GM12878 (cell line): ENCODE data around the gene CD2.
A peak's percentile ranks its signal among the peaks of the same experiment; 100 is the strongest.

Source experiments
- CEBPB ChIP-seq, 2 experiments: fragments of 150-350 bp in 1 of 2; IDR thresholded peaks; 2 replicates each; pipeline ENCODE4 v1.6.1; 2012 to 2014; ENCODE audit warnings: low read depth in 2 of 2, low read length in 2 of 2, borderline replicate concordance in 1 of 2, inconsistent platforms in 1 of 2
- CREM ChIP-seq: IDR thresholded peaks from 2 replicates; pipeline ENCODE4 v1.6.1; 2014; ENCODE audit warnings: antibody characterized with exemption, low read depth
- EZH2 ChIP-seq: IDR thresholded peaks from 2 replicates; pipeline ENCODE4 v1.6.1; 2012; ENCODE audit warnings: low read depth, mild to moderate bottlenecking, control low read depth, inconsistent platforms, low read length, borderline replicate concordance; ENCODE audit not compliant: control insufficient read depth
- POLR2A ChIP-seq: IDR thresholded peaks from 2 replicates; pipeline ENCODE4 v1.6.1; 2011; ENCODE audit warnings: low read depth, mild to moderate bottlenecking, low read length
- USF2 ChIP-seq: IDR thresholded peaks from 2 replicates; pipeline ENCODE4 v1.6.1; 2011; ENCODE audit warnings: low read depth, low read length, improper control_type of control experiment, borderline replicate concordance
- TF ChIP-seq, protein P1 (sequence below), 3 experiments: IDR thresholded peaks in 2 of 3; conservative IDR thresholded peaks in 1 of 3; 2 replicates each; pipeline ENCODE4 v1.5.1; 2011; ENCODE audit warnings: low read depth in 3 of 3, low read length in 3 of 3, mild to moderate bottlenecking in 3 of 3, control low read depth in 2 of 3, moderate library complexity in 2 of 3, inconsistent platforms in 1 of 3, mixed read lengths in 1 of 3; ENCODE audit not compliant: control insufficient read depth in 2 of 3, insufficient read depth in 1 of 3; ENCODE audit errors: extremely low read depth in 1 of 3

DNA sequence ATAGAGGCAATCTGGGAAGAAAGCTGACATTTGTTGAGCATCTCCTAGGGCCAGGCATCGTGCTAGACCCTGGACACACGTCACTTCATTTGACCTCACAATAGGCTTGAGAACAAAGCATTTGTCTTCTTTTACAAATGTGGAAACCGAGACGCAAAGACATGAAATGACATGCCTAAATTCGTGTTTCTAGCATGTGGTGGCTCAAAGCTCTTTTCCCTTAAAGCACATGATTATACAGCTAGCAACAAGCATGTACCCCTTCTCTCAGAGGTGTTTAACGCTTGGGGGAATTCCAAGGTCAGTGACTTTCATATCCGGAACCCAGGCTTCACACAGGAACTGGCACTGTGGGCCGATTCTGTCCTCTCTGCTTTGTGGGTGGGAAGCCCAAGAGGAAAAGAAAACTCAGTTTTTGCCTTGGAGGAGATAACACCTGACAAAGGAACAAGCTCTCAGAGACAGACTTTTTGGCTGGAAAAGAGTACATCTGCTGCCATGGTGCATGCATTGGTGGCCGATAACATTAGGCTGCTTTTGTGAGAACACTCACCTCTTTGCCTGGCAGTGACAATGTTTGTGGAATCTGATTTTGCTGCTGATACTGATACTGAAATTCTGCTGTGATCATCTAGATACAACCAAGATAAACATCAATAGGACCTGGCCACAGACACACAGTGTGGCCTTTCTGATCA lies 15.4 kb upstream of the CD2 start:
- TF ChIP-seq, protein P1, sequence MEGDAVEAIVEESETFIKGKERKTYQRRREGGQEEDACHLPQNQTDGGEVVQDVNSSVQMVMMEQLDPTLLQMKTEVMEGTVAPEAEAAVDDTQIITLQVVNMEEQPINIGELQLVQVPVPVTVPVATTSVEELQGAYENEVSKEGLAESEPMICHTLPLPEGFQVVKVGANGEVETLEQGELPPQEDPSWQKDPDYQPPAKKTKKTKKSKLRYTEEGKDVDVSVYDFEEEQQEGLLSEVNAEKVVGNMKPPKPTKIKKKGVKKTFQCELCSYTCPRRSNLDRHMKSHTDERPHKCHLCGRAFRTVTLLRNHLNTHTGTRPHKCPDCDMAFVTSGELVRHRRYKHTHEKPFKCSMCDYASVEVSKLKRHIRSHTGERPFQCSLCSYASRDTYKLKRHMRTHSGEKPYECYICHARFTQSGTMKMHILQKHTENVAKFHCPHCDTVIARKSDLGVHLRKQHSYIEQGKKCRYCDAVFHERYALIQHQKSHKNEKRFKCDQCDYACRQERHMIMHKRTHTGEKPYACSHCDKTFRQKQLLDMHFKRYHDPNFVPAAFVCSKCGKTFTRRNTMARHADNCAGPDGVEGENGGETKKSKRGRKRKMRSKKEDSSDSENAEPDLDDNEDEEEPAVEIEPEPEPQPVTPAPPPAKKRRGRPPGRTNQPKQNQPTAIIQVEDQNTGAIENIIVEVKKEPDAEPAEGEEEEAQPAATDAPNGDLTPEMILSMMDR (IDR thresholded peaks at IDR 0.05 in 2 of 3, conservative IDR thresholded peaks at IDR 0.05 in 1 of 3; ENCODE audit: control insufficient read depth in 2 of 3, extremely low read depth in 1 of 3, insufficient read depth in 1 of 3, low read depth in 3 of 3, low read length in 3 of 3): no peak
- TF ChIP-seq POLR2A (no peak), CEBPB (IDR thresholded peaks at IDR 0.05; ENCODE audit: borderline replicate concordance in 1 of 2, low read depth in 2 of 2, low read length in 2 of 2) (0 out of 4 replicates have a peak, but pooled peaks of 1 of the 2 experiments have one; percentile 45), CREM (peak; percentile 84), USF2 (no peak), EZH2 (no peak)
